ENCODE results near the gene TPI1. TPM values are rescaled to one million over a fixed set of nuclear protein-coding genes. Genes with fewer than 3 reads are reported as not detected.

Gene TPI1
- total RNA-seq, 2 donors from 2014 or later: 805 to 1,294 TPM

DNA sequence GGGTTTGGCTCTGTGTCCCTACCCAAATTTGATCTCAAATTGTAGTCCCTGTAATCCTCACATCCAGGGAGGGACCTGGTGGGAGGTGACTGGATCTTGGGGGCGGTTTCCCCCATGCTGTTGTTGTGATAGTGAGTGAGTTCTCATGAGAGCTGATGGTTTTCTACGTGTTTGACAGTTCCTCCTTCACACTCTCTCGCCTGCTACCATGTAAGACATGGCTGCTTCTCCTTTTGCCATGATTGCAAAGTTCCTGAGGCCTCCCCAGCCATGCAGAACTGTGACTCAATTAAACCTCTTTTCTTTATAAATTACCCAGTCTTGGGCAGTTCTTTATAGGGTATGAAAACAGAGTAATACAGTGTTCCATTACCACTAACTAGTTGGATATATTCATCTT, 27.0 kb downstream of the TPI1 start:
- 94 to 100% methylated on average over 1 to 3 of the region's 3 CpGs for WGBS, 2 experiments (ENCODE audit: insufficient coverage in 1 of 2, insufficient read length in 1 of 2)
- no peaks in the 10 kb centered on the region for H3K27me3 ChIP-seq (ENCODE audit: control insufficient read depth, insufficient read depth, low read length, poor library complexity, severe bottlenecking)
- H3K27ac Mint-ChIP-seq: no peak overlapping the region
- H3K9me3 ChIP-seq (ENCODE audit: control insufficient read depth, low read length): no peaks in the 10 kb centered on the region
- H3K36me3 ChIP-seq (ENCODE audit: control insufficient read depth, insufficient read depth, low read length): no peaks in the 10 kb centered on the region
- H3K9me3 Mint-ChIP-seq: peaks cover 10% of the 10 kb centered on the region
- no peak for TF ChIP-seq CTCF (conservative IDR thresholded peaks at IDR 0.05)
- H3K4me3 Mint-ChIP-seq: no peak overlapping the region
- peaks cover 6% of the 10 kb centered on the region for H3K27me3 Mint-ChIP-seq (ENCODE audit: insufficient read depth)
- no peak overlapping the region for H3K9ac ChIP-seq (ENCODE audit: extremely low read depth, low read length, poor library complexity, severe bottlenecking)
- H3K4me1 ChIP-seq (ENCODE audit: control insufficient read depth, insufficient read depth, low read length): peaks cover 4% of the 10 kb centered on the region
- DNase-seq: no peak
- no peak overlapping the region for H3K4me3 ChIP-seq (ENCODE audit: low read length)
- peaks cover 11% of the 10 kb centered on the region for H3K36me3 Mint-ChIP-seq (ENCODE audit: low read depth)
- H3K27ac ChIP-seq (ENCODE audit: low read depth, low read length): no peak overlapping the region
- peaks cover 13% of the 10 kb centered on the region for H3K4me1 Mint-ChIP-seq

DNA sequence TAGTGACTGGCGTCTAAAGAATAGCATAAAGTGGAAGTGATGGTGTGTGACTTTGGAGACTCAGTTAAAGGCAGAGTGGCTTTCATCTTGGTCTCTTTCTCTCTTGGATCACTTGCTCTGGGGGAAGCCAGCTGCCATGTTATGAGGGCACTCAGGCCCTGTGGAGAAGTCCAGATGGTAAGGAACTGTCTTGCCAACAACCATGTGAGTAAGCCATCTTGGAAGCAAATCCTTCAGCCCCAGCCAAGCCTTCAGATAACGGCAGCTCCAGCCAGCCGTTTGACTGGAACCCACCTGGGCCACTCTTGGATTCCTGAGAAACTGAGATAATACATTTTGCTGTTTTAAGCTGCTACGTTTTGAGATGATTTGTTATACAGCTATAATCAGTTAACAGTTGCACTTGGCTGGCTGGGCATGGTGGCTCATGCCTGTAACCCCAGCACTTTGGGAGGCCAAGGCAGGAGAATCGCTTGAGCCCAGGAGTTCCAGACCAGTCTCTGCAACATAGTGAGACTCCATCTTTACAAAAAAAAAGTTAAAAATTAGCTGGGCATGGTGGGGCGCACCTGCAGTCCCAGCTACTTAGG, 29.6 kb downstream of the TPI1 start:
- Histone ChIP-seq H3K27me3 (ENCODE audit: control insufficient read depth, insufficient read depth, low read length, poor library complexity, severe bottlenecking) (no peaks in the 10 kb centered on the region), H3K9ac (ENCODE audit: extremely low read depth, low read length, poor library complexity, severe bottlenecking) (no peak overlapping the region), H3K36me3 (ENCODE audit: control insufficient read depth, insufficient read depth, low read length) (no peaks in the 10 kb centered on the region), H3K4me1 (ENCODE audit: control insufficient read depth, insufficient read depth, low read length) (no peaks in the 10 kb centered on the region), H3K4me3 (ENCODE audit: low read length) (no peak overlapping the region), H3K9me3 (ENCODE audit: control insufficient read depth, low read length) (no peaks in the 10 kb centered on the region), H3K27ac (ENCODE audit: low read depth, low read length) (no peak overlapping the region)
- Mint-ChIP-seq H3K9me3 (no peaks in the 10 kb centered on the region), H3K36me3 (ENCODE audit: low read depth) (no peaks in the 10 kb centered on the region), H3K4me1 (no peaks in the 10 kb centered on the region), H3K27me3 (ENCODE audit: insufficient read depth) (peaks cover 6% of the 10 kb centered on the region), H3K4me3 (no peak overlapping the region), H3K27ac (no peak overlapping the region)
- DNase-seq: no peak
- TF ChIP-seq CTCF (conservative IDR thresholded peaks at IDR 0.05): no peak
- WGBS, 2 experiments (ENCODE audit: insufficient coverage in 1 of 2, insufficient read length in 1 of 2): 74 to 88% methylated on average over 4 to 6 of the region's 6 CpGs

DNA sequence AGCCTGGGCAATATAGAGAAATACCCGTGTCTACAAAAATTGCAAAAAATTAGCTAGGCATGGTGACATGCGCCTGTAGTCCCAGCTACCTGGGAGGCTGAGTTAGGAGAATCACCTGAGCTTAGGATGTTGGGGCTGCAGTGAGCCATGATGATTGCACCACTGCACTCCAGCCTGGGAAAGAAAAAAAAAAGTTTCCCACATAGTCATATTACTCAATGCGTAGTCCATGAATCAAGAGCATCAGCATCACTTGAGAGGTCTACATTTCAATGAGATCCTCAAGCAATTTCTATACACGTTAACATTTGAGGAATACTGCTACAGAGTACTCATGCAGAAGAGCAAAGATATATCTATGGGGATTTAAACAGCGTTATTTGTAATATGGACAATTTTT, 32.1 kb downstream of the TPI1 start:
- no peak overlapping the region for H3K27ac ChIP-seq (ENCODE audit: low read depth, low read length)
- no peak for DNase-seq
- no peaks in the 10 kb centered on the region for H3K9me3 ChIP-seq (ENCODE audit: control insufficient read depth, low read length)
- no peak overlapping the region for H3K4me3 ChIP-seq (ENCODE audit: low read length)
- Mint-ChIP-seq H3K27me3 (ENCODE audit: insufficient read depth) (peaks cover 4% of the 10 kb centered on the region), H3K36me3 (ENCODE audit: low read depth) (no peaks in the 10 kb centered on the region), H3K4me1 (peaks cover 13% of the 10 kb centered on the region), H3K4me3 (no peak overlapping the region), H3K27ac (no peak overlapping the region), H3K9me3 (no peaks in the 10 kb centered on the region)
- no peak overlapping the region for H3K9ac ChIP-seq (ENCODE audit: extremely low read depth, low read length, poor library complexity, severe bottlenecking)
- peaks cover 6% of the 10 kb centered on the region for H3K4me1 ChIP-seq (ENCODE audit: control insufficient read depth, insufficient read depth, low read length)
- no peak for TF ChIP-seq CTCF (conservative IDR thresholded peaks at IDR 0.05)
- no peaks in the 10 kb centered on the region for H3K36me3 ChIP-seq (ENCODE audit: control insufficient read depth, insufficient read depth, low read length)
- no peaks in the 10 kb centered on the region for H3K27me3 ChIP-seq (ENCODE audit: control insufficient read depth, insufficient read depth, low read length, poor library complexity, severe bottlenecking)
- WGBS, 2 experiments (ENCODE audit: insufficient coverage in 1 of 2, insufficient read length in 1 of 2): 92 to 93% methylated on average over 4 to 5 of the region's 5 CpGs
